Suppressor macrophage (primary cell): ENCODE measurements around the gene LRRC59.

ENCODE experiments used
- DNase-seq, 4 experiments: peaks; one replicate each; pipeline ENCODE4 v3.0.0-alpha.2; 2020 to 2022

The LRRC59 gene

DNA sequence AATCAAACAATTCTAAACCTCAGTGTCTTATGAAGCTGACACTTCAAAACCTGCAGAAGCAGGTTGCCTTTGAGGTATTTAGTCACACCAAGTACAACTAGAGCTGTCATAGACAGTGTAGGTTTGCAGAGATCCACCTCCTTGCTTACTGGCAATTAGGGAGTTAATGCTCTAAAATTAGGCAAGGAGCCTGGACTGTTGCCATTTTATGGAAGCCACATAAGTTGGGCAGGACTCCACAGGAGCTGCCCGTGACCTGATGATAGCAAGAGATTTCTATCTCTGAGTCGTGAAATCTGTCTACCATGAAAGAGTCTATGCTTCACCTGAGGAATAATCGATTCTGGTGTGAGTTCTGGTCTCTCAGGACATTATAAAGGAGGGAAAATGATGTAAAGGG is 15.4 kb downstream of the LRRC59 start:
- DNase-seq = no peak

DNA sequence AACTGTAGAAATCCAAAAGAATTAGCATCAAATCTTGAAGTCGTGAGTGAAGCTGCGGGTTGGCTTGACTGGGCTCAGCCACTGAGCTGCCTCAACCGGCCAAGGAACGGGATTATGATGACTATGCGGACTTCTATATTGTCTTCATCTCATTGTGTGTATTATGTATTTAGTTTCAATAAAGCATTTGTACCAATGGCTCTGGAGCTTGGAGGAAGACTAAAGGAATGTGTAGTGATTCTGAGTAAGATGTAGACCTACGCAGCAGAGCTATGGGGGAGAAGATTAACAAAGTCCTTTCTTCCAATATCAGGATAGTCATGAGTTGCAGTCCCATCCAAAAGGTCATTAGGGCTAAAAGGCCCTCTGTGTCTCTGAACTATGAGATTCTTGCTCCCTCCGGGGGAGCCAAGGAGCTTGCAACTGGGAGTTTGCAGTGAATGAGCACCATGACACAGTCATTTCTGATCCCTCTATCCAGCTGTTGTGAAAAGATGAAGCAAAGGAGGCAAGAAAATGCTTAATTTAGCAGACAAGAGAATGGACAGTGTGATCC is 16.0 kb downstream of the LRRC59 start:
- no peak for DNase-seq

GRCh38 chr17:50380369-50381259 is 16.7 kb downstream of the LRRC59 start:
- peak in 1 of 4 experiments; percentile 14 for DNase-seq

DNA sequence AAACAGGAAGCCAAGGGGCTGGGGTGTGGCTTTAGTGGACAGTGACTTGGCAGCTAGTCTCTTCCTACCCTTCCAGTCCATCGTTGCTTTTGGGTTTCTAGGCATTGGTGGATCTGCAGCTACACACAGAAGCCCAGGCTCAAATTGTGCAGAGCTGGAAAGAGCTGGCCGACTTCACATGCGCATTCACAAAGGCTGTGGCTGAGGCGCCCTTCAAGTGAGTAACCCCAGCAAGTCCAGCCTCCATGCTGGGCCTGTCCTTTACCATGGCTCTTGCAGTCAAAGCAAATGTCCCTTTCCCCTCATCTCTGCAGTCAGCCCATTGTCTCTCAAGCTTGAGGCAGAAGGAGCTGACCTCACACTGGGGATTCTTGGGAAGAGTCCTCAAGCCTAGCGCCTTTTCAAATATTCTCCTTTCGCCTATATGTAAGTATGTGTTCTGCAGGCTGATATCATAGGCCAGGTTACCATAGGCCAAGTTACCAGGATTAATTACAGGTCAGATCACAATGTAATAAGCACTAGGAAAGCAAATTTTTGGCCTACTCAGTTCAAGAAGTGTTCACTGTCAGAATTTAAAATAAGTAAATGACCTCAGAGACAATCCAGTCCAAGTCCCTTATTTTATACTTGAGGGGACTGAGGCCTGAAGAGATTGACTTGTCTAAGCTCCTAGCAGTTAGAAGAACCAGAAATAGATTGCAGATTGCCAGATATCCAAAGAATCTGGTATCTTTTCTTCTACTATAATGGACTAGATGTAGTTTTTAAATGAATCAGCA is 17.8 kb downstream of the LRRC59 start:
- no peak for DNase-seq

GRCh38 chr17:50375858-50376538 is 21.3 kb downstream of the LRRC59 start:
- DNase-seq = no peak

DNA sequence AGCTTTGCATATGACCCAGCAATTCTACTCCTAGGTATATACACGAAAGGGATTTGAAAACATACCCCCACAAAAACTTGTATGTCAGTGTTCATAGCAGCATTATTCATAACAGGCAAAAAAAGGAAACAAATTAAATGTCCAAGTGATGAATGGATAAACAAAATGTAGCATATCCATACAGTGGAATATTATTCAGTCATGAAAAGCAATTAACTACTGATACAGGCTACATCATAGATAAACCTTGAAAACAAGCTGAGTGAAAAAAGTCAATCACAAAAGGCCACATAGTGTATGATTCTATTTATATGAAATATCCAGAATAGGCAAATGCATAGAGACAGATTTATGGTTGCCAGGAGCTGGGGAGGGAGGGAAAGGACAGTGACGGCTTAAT is 23.6 kb downstream of the LRRC59 start:
- no peak for DNase-seq

- peak; percentile 87 to 93 (median 90) for DNase-seq
Measured at GRCh38 chr17:50372758-50373556, 24.4 kb downstream of the LRRC59 start, which contains the start of the genes EME1 and MRPL27. Gene EME1, plus strand, starts transcription at chr17:50373229. Its CDS starts 1,980 bp downstream, at chr17:50375209. Gene MRPL27, minus strand, starts transcription at chr17:50373184. Its CDS starts 14 bp downstream, at chr17:50373170.

DNA sequence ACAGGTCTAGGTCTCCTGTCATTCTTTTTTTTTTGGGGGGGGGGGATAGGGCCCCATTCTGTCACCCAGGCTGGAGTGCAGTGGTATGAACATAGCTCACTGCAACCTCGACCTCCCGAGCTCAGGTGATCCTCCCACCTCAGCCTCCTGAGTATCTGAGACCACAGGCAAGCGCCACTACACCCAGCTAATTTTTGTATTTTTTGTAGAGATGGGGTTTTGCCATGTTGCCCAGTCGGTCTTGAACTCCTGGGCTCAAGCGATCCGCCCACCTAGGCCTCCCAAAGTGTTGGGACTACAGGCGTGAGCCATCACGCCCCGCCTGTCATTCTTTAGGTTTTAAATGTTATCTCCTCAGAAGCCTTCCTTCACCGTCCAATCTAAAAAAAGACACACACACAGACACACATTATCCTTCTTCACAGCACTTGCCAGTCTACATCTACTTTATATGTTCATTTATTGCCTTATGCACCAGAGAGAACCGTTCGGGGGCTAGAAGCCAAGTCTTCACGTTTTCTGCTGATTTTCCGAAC is 25.0 kb downstream of the LRRC59 start:
- DNase-seq = peak in 3 of 4 experiments; percentile 8 to 41 (median 17)

- no peak for DNase-seq
Measured at GRCh38 chr17:50371526-50371925, 25.8 kb downstream of the LRRC59 start.

GRCh38 chr17:50370052-50370451 is 27.3 kb downstream of the LRRC59 start:
- no peak for DNase-seq

DNA sequence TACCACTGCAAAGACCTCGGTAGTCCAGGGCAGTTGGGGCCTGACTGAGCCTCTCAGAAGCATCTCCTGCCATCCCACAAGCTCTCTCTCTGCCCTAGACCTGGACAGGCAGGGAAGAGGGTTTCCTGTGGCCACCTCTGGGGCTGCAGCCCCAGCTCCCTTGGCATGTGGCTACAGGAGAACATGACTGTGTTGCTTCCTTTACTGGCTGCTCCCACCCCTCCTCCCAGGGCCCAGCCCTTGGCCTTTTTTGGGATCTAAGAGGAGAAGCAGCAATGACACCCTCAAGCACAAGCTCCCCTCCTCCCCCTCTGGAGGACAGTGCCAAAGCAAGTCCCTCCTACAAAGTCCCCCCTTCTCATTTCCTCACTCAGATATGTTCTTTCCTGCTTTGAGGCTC is 29.9 kb downstream of the LRRC59 start:
- no peak for DNase-seq

GRCh38 chr17:50365649-50366393 is 31.5 kb downstream of the LRRC59 start:
- no peak for DNase-seq

- DNase-seq = no peak
Measured at GRCh38 chr17:50365165-50365564, 32.2 kb downstream of the LRRC59 start.

GRCh38 chr17:50364715-50365114 is 32.6 kb downstream of the LRRC59 start:
- no peak for DNase-seq

DNA sequence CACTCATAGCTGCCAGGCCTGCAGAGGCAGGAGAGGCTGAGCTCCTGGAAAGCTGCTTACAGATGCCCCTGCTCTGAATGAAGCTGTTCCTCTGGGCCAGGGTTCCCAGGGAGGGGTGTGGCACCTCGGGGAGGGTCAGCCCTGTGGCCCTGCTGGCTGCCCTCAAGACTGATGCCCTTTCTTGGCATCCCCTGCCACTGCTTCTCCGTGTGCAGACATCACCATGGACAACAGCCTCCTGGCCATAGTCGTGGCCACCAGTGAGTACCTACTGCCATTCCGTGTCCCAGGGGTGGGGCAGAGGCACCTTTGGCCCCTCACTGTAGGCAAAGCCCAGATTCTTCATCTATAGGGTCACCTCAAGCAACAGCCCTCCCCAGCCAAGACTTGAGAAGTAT is 33.3 kb downstream of the LRRC59 start:
- DNase-seq = no peak

DNA sequence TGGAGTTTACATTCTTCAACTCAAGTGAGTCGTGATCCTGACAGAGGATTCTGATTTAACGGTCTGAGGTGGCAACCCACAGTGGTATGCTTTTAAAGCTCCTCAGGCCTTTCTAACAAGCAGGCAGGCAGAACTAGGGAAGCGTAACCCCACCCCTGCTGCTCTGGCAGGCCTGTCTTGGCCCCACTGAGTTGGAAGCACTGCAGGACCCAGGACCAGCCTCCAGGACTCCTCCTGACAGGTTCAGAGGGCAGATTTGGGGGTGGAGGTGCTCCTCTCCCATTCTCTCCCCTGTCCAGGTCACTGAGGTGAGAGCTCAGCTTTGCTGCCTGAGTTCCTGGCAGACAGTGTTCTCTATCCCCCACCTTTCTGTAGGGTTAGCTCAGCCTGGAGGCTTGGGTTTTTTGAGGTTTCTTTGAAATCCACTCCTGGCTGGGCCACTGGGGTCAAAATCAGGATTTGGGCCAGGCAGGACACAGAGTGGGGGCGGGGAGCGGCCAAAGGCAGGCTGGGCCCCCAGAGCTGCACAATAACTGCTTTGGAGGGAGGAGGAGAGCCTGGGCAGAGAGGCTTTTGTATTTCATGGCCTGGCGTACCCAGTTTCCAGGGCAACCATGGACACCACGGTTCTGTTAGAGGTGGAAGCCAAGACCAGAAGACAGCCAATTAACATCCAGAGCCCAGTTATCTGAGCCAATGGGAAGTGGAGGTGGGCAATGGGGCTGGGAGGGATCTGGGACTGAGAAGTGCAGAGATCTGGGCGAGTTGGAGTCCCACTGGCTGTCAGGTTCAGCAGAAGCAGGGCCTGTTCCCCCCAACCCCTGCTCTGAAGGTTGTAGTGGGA is 33.9 kb downstream of the LRRC59 start:
- no peak for DNase-seq

GRCh38 chr17:50362661-50363060 is 34.7 kb downstream of the LRRC59 start:
- DNase-seq = no peak

DNA sequence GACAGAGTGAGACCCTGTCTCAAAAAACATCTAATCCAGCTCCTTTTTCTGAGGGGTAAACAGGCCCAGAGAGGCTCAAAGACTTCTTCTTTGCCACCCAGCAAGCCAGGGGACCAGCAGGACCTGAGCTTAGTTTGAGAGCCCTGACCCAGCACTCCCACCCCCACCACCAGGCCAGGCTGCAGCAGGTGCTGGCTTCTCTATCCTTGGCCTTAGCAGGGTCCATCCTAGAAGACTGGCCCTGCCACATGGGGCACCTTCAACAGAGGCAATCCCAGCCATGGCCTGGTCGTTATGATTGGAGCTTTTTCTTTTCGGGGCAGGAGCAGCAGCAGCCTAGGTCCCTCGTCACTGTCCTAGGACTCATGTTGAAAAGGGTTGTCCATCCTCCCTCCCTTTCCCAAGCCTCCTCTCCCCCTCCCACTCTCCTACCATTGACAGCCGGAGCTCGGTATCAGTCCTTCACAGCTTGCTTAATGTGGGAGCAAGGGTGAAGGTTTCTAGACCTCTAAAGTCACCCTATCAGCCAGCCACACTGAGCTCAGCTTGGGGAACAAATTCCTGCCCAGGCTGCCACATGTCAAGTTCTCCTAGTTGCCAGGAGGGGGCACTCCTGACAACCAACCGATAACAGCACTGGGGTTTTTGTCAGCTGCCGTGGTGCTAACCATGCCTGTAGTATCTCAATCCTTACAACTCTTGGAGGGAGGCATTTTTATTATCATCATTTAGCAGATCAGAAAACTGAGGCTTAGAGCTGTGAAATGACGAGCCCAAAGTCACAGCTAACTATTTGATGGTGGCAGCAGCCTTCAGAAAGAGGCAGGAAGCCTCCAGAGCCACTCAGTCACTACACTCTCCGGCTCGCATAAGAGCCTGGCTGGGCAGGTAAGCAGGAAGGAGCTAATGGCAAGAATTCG is 35.5 kb downstream of the LRRC59 start:
- DNase-seq = peak; percentile 72 to 79 (median 76)
